ENCODE results near the gene PSMB2.

PSMB2 gene

DNA sequence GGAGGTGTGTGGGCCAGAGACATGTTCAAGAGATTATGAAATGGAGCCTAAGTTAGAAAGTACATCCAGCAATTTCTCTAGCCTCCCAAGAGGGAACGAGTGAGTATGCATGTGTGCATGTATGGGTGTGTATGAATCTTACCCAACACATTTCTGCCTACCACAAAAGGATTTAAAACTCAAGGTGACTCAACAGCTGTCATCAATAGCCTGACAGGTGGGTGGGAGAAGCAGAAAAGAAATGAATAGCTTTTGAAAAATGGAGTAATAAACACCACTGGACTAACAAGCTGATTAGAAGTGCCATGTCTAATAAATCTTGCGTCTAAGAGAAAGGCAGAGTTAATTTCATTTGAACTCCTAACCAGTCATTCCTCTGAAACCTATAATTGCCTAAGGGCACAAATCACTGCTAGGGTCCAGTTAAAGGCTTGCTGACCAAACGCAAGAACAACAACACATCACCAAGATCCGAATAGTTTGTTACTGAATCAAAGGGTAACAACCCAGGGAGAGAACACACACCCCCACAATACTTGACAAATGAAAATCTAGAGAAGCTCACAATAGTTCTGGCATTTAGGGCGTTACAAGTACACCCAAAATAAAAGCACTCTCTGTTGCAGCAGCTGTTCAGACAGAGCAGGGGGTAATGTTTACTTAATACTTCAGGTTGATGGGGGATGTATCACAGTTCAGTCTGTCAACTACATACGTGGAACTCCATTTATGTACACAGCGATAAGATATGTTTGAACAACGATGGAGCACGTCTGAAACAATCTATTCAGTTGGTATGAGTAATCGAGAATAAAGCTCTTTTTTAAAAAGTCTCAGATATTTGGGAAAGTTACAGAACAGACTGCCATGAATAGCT lies 85.5 kb downstream of the PSMB2 start:
- DNase-seq, result no peak

DNA sequence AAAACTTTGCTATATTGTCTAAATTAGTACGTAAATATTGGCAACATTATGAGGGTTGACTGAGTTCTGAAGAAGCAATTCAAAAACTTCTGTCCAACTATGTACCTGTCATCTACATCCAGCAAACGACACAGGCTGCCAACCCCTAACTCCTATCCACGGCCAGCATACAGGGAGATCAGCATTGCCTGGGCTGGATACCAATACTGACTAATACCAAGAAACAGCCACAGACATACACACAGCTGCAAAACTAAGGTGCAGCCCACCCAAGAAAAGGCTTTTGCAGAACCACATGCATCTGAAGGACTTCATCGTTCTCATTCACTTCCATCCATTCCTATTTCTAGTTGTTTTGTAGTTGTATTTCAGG lies 86.1 kb downstream of the PSMB2 start:
- DNase-seq, result no peak

DNA sequence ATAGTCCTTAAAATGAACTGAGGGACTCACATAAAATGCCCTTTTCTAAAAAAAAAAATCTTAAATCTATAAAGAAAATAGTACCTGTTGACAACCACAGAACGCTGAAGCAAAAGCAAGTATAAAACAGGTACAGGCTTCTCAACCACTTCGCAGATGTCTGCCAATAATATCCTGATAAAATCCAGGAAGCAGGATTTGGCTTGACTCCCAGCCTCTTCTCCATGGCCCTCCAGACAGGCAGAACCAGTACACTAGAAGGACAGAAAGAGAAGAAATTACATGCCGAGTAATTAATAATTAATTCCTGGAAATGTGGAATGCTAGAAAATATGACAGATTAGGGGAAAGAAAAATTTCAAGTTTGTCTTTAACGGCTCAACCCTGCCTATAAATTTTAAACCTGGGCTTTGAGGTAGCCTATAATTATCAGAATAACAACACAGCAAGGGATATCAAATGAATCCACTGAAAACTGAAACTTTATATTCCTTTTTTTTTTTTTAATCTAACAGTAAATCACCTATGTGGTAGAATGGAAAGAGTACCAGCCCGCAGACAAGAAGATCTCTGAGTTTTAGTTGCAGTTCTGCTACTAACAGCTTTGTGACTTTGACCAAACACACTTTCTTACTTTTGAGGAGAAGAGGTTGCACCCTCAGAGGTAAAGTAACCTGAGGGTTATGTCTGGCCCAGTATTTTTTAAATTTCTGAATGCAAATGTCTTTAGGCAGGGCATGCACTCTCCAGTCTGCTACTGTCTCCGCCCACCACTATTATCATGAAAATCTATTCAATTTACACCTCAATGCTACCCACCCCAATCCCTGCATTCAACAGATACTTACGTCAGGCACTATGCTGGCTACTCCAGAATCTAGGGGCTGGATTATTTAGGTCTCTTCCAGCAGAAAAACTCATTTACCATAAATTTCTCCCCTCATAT lies 86.8 kb downstream of the PSMB2 start:
- DNase-seq, result no peak

DNA sequence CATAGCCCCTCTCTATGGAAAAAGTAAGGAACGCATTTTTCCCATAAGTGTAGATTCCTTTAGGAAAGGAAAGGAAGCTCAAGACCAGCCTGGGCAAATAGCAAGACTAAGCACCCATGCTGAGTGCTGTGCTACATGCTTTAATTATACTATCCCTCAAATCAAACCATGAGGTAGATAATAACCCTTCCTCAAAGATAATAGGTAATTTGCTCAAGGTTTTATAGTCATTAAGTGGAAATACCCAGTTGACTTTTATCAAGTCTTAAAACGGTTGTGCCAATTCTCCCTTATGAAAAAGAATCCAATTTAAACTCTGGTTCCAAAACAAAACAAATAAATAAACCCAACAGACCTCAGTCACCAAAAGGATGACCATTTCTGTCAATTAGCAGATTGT lies 87.5 kb downstream of the PSMB2 start:
- DNase-seq, result no peak

All from NCI-H187 (cell line).